PC-3 (cell line): ENCODE data around the gene CDH13.

ENCODE experiments used
- EZH2 ChIP-seq: fragments of 300-600 bp; sonication (generic); IDR thresholded peaks from one replicate; pipeline ENCODE4 v1.6.1; 2017; ENCODE audit warnings: antibody characterized with exemption, mild to moderate bottlenecking, low read length; ENCODE audit not compliant: unreplicated experiment
- EZH2phosphoT487 ChIP-seq: fragments of 300-600 bp; sonication (generic); IDR thresholded peaks from 2 replicates; pipeline ENCODE4 v1.6.1; 2018; ENCODE audit warnings: mild to moderate bottlenecking, antibody characterized with exemption, low read length, borderline replicate concordance
- TF ChIP-seq, protein P1 (sequence below): fragments of 300-600 bp; sonication (generic); conservative IDR thresholded peaks from 2 replicates; pipeline ENCODE4 v1.5.1; 2017; ENCODE audit warnings: antibody characterized with exemption, low read depth, mild to moderate bottlenecking, low read length

- TF ChIP-seq, protein P1, sequence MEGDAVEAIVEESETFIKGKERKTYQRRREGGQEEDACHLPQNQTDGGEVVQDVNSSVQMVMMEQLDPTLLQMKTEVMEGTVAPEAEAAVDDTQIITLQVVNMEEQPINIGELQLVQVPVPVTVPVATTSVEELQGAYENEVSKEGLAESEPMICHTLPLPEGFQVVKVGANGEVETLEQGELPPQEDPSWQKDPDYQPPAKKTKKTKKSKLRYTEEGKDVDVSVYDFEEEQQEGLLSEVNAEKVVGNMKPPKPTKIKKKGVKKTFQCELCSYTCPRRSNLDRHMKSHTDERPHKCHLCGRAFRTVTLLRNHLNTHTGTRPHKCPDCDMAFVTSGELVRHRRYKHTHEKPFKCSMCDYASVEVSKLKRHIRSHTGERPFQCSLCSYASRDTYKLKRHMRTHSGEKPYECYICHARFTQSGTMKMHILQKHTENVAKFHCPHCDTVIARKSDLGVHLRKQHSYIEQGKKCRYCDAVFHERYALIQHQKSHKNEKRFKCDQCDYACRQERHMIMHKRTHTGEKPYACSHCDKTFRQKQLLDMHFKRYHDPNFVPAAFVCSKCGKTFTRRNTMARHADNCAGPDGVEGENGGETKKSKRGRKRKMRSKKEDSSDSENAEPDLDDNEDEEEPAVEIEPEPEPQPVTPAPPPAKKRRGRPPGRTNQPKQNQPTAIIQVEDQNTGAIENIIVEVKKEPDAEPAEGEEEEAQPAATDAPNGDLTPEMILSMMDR: no peak
- no peak for TF ChIP-seq EZH2
- TF ChIP-seq EZH2phosphoT487: no peak
Observed at GRCh38 chr16:82694239-82694874, 67.6 kb downstream of the CDH13 start.
